Liver (tissue), 9 donors: Measurements from ENCODE around the gene COBL. TPM values are rescaled to one million over a fixed set of nuclear protein-coding genes. Genes with fewer than 3 reads are reported as not detected.

Experiments used
- DNase-seq: peaks from one replicate; pipeline ENCODE4 v3.0.0-alpha.2; 2017; ENCODE audit warnings: low spot score
- H3K27ac ChIP-seq, 2 donors: one replicate each; pipeline ENCODE4 v1.7.0; 2013; ENCODE audit warnings: inconsistent platforms in 2 of 2, low read length in 2 of 2, control low read depth in 1 of 2, low read depth in 1 of 2, mild to moderate bottlenecking in 1 of 2
- H3K27me3 ChIP-seq, 4 donors: one replicate each; pipeline versions ENCODE4 v1.6.1 to v1.7.0; 2013; ENCODE audit warnings: low read length in 3 of 4, inconsistent platforms in 1 of 4, mild to moderate bottlenecking in 1 of 4, moderate library complexity in 1 of 4; ENCODE audit not compliant: control insufficient read depth in 4 of 4, insufficient read depth in 4 of 4
- H3K36me3 ChIP-seq, 4 donors: one replicate each; pipeline versions ENCODE4 v1.6.1 to v1.7.0; 2013; ENCODE audit warnings: low read length in 3 of 4, mild to moderate bottlenecking in 3 of 4, low read depth in 1 of 4, moderate library complexity in 1 of 4; ENCODE audit not compliant: control insufficient read depth in 4 of 4, insufficient read depth in 3 of 4
- H3K4me1 ChIP-seq, 4 donors: one replicate each; pipeline versions ENCODE4 v1.6.1 to v1.7.0; 2013; ENCODE audit warnings: low read length in 3 of 4, mild to moderate bottlenecking in 3 of 4, moderate library complexity in 1 of 4; ENCODE audit not compliant: control insufficient read depth in 4 of 4, insufficient read depth in 4 of 4
- H3K4me3 ChIP-seq, 3 donors: one replicate each; pipeline versions ENCODE4 v1.6.1 to v1.7.0; 2013; ENCODE audit warnings: low read length in 3 of 3, control low read depth in 1 of 3, low read depth in 1 of 3, mild to moderate bottlenecking in 1 of 3
- H3K9ac ChIP-seq, 2 donors: one replicate each; pipeline ENCODE4 v1.7.0; 2013; ENCODE audit warnings: low read length in 2 of 2, mild to moderate bottlenecking in 2 of 2, moderate library complexity in 2 of 2, control low read depth in 1 of 2, low read depth in 1 of 2
- H3K9me3 ChIP-seq, 4 donors: one replicate each; pipeline versions ENCODE4 v1.6.1 to v1.7.0; 2013; ENCODE audit warnings: low read length in 3 of 4; ENCODE audit not compliant: control insufficient read depth in 4 of 4
- ATF3 ChIP-seq: IDR thresholded peaks from 2 replicates; pipeline ENCODE4 v1.6.1; 2016; ENCODE audit warnings: antibody characterized with exemption
- CTCF ChIP-seq: fragments of 150-350 bp; IDR thresholded peaks from 2 replicates; pipeline ENCODE4 v1.5.1; 2017; ENCODE audit warnings: improper control_type of control experiment, low read depth, low read length; ENCODE audit not compliant: missing input control
- EGR1 ChIP-seq, 2 donors: IDR thresholded peaks; 2 replicates each; pipeline ENCODE4 v1.6.1; 2016 to 2018; ENCODE audit warnings: antibody characterized with exemption in 2 of 2, low read depth in 2 of 2
- FOXA1 ChIP-seq: IDR thresholded peaks from 2 replicates; pipeline ENCODE4 v1.6.1; 2016; ENCODE audit warnings: antibody characterized with exemption
- FOXA2 ChIP-seq: IDR thresholded peaks from 2 replicates; pipeline ENCODE4 v1.6.1; 2016; ENCODE audit warnings: antibody characterized with exemption
- GABPA ChIP-seq, 2 donors: IDR thresholded peaks in 1 of 2; conservative IDR thresholded peaks in 1 of 2; 2 replicates each; pipeline ENCODE4 v1.6.1; 2016; ENCODE audit warnings: antibody characterized with exemption in 2 of 2, mild to moderate bottlenecking in 1 of 2, moderate library complexity in 1 of 2
- HNF4A ChIP-seq, 2 donors: conservative IDR thresholded peaks; 2 replicates each; pipeline ENCODE4 v1.6.1; 2016; ENCODE audit warnings: antibody characterized with exemption in 2 of 2, mild to moderate bottlenecking in 2 of 2
- HNF4G ChIP-seq: IDR thresholded peaks from 2 replicates; pipeline ENCODE4 v1.6.1; 2016; ENCODE audit warnings: antibody characterized with exemption
- JUND ChIP-seq, 2 donors: IDR thresholded peaks; 2 replicates each; pipeline ENCODE4 v1.6.1; 2016; ENCODE audit warnings: antibody characterized with exemption in 2 of 2
- MAX ChIP-seq: IDR thresholded peaks from 2 replicates; pipeline ENCODE4 v1.6.1; 2016; ENCODE audit warnings: antibody characterized with exemption
- NR2F2 ChIP-seq: IDR thresholded peaks from 2 replicates; pipeline ENCODE4 v1.6.1; 2016; ENCODE audit warnings: antibody characterized with exemption
- RAD21 ChIP-seq, 2 donors: IDR thresholded peaks; 2 replicates each; pipeline ENCODE4 v1.6.1; 2016; ENCODE audit warnings: antibody characterized with exemption in 2 of 2, mild to moderate bottlenecking in 2 of 2
- REST ChIP-seq: IDR thresholded peaks from 2 replicates; pipeline ENCODE4 v1.6.1; 2016; ENCODE audit warnings: antibody characterized with exemption, mild to moderate bottlenecking
- RXRA ChIP-seq, 2 donors: IDR thresholded peaks; 2 replicates each; pipeline ENCODE4 v1.6.1; 2017 to 2018; ENCODE audit warnings: antibody characterized with exemption in 2 of 2, mild to moderate bottlenecking in 1 of 2
- SP1 ChIP-seq: IDR thresholded peaks from 2 replicates; pipeline ENCODE4 v1.6.1; 2018; ENCODE audit warnings: antibody characterized with exemption, mild to moderate bottlenecking
- TAF1 ChIP-seq: conservative IDR thresholded peaks from 2 replicates; pipeline ENCODE4 v1.6.1; 2016; ENCODE audit warnings: antibody characterized with exemption, mild to moderate bottlenecking
- YY1 ChIP-seq: IDR thresholded peaks from 2 replicates; pipeline ENCODE4 v1.6.1; 2016; ENCODE audit warnings: antibody characterized with exemption, mild to moderate bottlenecking
- WGBS: extraction: QIAGEN DNeasy Blood & Tissue Kit; methylation state at CpG from one replicate; pipeline ENCODE4 v1.1.7; 2013; 5-methylcytosine and 5-hydroxymethylcytosine counted together
- polyA plus RNA-seq, 2 donors: library from polyadenylated mRNA; stranded (reverse) in 1 of 2; unstranded in 1 of 2; fragments of 200-250 nt in 1 of 2; fragments of >200 nt in 1 of 2; fragmentation: Nextera tagmentation in 1 of 2; extraction: Ambion mirVana in 1 of 2; gene quantifications; one replicate each; pipeline versions ENCODE4 v1.2.1 to v1.2.3, GENCODE V29; 2013 to 2015
- total RNA-seq, 2 donors: library from RNA; depleted of rRNA; stranded (reverse); fragments of >200 nt; gene quantifications; one replicate each; pipeline ENCODE4 v1.2.3, GENCODE V29; 2014
- donor health status: healthy.
- donor health status: healthy.
- donor health status: healthy.
- donor health status: healthy.
- donor health status: healthy.

The COBL gene
- total and polyA plus RNA-seq, 4 donors, result 5.8 to 18.7 (median 10.7) TPM

- TF ChIP-seq REST (no peak), SP1 (no peak), FOXA2 (no peak), HNF4G (no peak), NR2F2 (no peak), RAD21 (IDR thresholded peaks at IDR 0.05) (no peak), CTCF (no peak), HNF4A (conservative IDR thresholded peaks at IDR 0.05) (no peak), ATF3 (no peak), MAX (no peak), JUND (IDR thresholded peaks at IDR 0.05) (no peak), GABPA (IDR thresholded peaks at IDR 0.05 in 1 of 2, conservative IDR thresholded peaks at IDR 0.05 in 1 of 2) (no peak), EGR1 (IDR thresholded peaks at IDR 0.05; ENCODE audit: low read depth in 2 of 2) (no peak), FOXA1 (no peak), YY1 (no peak)
- H3K36me3 ChIP-seq, result no peaks in the 10 kb centered on the region
- WGBS, result 33% methylated on average over 1 of the region's 1 CpG
- H3K27ac ChIP-seq, result no peak overlapping the region
- no peak for DNase-seq
- H3K4me1 ChIP-seq, result peaks cover 0 to 2% (median 0%) of the 10 kb centered on the region in 4 donors
- no peak overlapping the region for H3K9ac ChIP-seq
- no peaks in the 10 kb centered on the region for H3K27me3 ChIP-seq
- H3K4me3 ChIP-seq, result no peak overlapping the region
- no peaks in the 10 kb centered on the region for H3K9me3 ChIP-seq
These were observed 33.9 kb upstream of the COBL start for GRCh38 chr7:51350546-51350896.

GRCh38 chr7:51349820-51350545 lies 33.4 kb upstream of the COBL start:
- no peak overlapping the region for H3K27ac ChIP-seq
- TF ChIP-seq ATF3, result no peak
- TF ChIP-seq FOXA2, result no peak
- TF ChIP-seq NR2F2, result no peak
- TF ChIP-seq MAX, result no peak
- no peak for TF ChIP-seq REST
- TF ChIP-seq CTCF, result no peak
- no peak for TF ChIP-seq TAF1
- TF ChIP-seq RXRA (IDR thresholded peaks at IDR 0.05), result no peak
- TF ChIP-seq RAD21 (IDR thresholded peaks at IDR 0.05), result no peak
- no peak for TF ChIP-seq SP1
- no peak for TF ChIP-seq JUND (IDR thresholded peaks at IDR 0.05)
- TF ChIP-seq FOXA1, result no peak
- TF ChIP-seq GABPA (IDR thresholded peaks at IDR 0.05 in 1 of 2, conservative IDR thresholded peaks at IDR 0.05 in 1 of 2), result no peak
- TF ChIP-seq EGR1 (IDR thresholded peaks at IDR 0.05; ENCODE audit: low read depth in 2 of 2), result no peak

More at GRCh38 chr7:51349820-51350545, 33.4 kb upstream of the COBL start:
- DNase-seq, result no peak
- WGBS, result 81% methylated on average over 8 of the region's 8 CpGs
- Histone ChIP-seq H3K27me3 (no peaks in the 10 kb centered on the region), H3K36me3 (no peaks in the 10 kb centered on the region), H3K9me3 (no peaks in the 10 kb centered on the region), H3K4me1 (peaks cover 0 to 6% (median 2%) of the 10 kb centered on the region in 4 donors), H3K9ac (no peak overlapping the region), H3K4me3 (no peak overlapping the region)
